Endothelial cell of umbilical vein (primary cell): ENCODE measurements around the gene FBXW4. TPM values are rescaled to one million over a fixed set of nuclear protein-coding genes. Genes with fewer than 3 reads are reported as not detected.

Experiments
- BruUV-seq: library from RNA; stranded (reverse); fragments of 400-500 nt; replicated peaks from 2 replicates; lab custom pipeline; 2021; lab: Mats Ljungman, UMichigan
- CTCF ChIA-PET: fragments of 300-600, 350-600 bp; sonication (Branson Sonifier 250); formaldehyde crosslinking; loops from one replicate; lab custom pipeline; 2021; ENCODE audit warnings: antibody characterized with exemption, inconsistent platforms; lab: Charles Lee
- POLR2A ChIA-PET: fragments of 300-600, 350-600 bp; sonication (Branson Sonifier 250); formaldehyde crosslinking; loops from one replicate; lab custom pipeline; 2021; ENCODE audit warnings: antibody characterized with exemption, inconsistent platforms; lab: Charles Lee
- DNase-seq: peaks from one replicate; pipeline ENCODE4 v3.0.0-alpha.2; 2011; ENCODE audit warnings: low read depth, low spot score
- FAIRE-seq: peaks from 2 replicates; lab custom pipeline; 2011; peaks lifted over from hg19 to GRCh38; lab: Jason Lieb, UNC
- H2AFZ ChIP-seq: 2 replicates; pipeline ENCODE4 v1.6.0; 2012; ENCODE audit warnings: low read depth, low read length, control low read depth, inconsistent platforms
- H3K27ac ChIP-seq: 2 replicates; pipeline ENCODE4 v1.5.1; 2011; ENCODE audit warnings: low read depth, mild to moderate bottlenecking, control low read depth, low read length, moderate library complexity; ENCODE audit not compliant: insufficient read depth
- H3K27me3 ChIP-seq, 2 experiments: 2 replicates each; pipeline versions ENCODE4 v1.6.0 to v1.6.1; 2011; ENCODE audit warnings: low read length in 2 of 2, mixed read lengths in 1 of 2; ENCODE audit not compliant: control insufficient read depth in 2 of 2, insufficient read depth in 2 of 2
- H3K36me3 ChIP-seq, 2 experiments: 2 replicates in 1 of 2; 3 replicates in 1 of 2; pipeline ENCODE4 v1.5.1; 2011; ENCODE audit warnings: low read length in 2 of 2, mild to moderate bottlenecking in 1 of 2, moderate library complexity in 1 of 2; ENCODE audit not compliant: control insufficient read depth in 2 of 2, insufficient read depth in 2 of 2; ENCODE audit errors: extremely low read depth in 1 of 2
- H3K4me1 ChIP-seq: 3 replicates; pipeline ENCODE4 v1.5.1; 2011; ENCODE audit warnings: mild to moderate bottlenecking, low read length; ENCODE audit not compliant: control insufficient read depth, insufficient read depth; ENCODE audit errors: extremely low read depth
- H3K4me2 ChIP-seq: 2 replicates; pipeline ENCODE4 v1.6.1; 2011; ENCODE audit warnings: low read length, control low read depth, mixed read lengths; ENCODE audit not compliant: insufficient read depth
- H3K4me3 ChIP-seq, 3 experiments: fragments of 200-600 bp in 1 of 3; sonication (generic), shearing (Covaris generic) in 1 of 3; replicated peaks in 1 of 3; 2 replicates each; pipeline ENCODE4 v1.5.1; 2011 to 2016; ENCODE audit warnings: control low read depth in 3 of 3, low read length in 3 of 3, mild to moderate bottlenecking in 2 of 3, inconsistent platforms in 1 of 3, low read depth in 1 of 3, moderate library complexity in 1 of 3; ENCODE audit not compliant: insufficient read depth in 1 of 3
- H3K79me2 ChIP-seq: 2 replicates; pipeline ENCODE4 v1.6.0; 2012; ENCODE audit warnings: low read length, inconsistent platforms; ENCODE audit not compliant: control insufficient read depth, insufficient read depth
- H3K9ac ChIP-seq: replicated peaks from 2 replicates; pipeline ENCODE3; 2011; ENCODE audit warnings: low read length, control low read depth; ENCODE audit not compliant: insufficient read depth; ENCODE audit errors: extremely low read depth
- H3K9me1 ChIP-seq: replicated peaks from 3 replicates; pipeline ENCODE4 v1.6.0; 2011; ENCODE audit warnings: mild to moderate bottlenecking, low read length; ENCODE audit not compliant: control insufficient read depth, insufficient read depth; ENCODE audit errors: extremely low read depth
- H3K9me3 ChIP-seq: replicated peaks from 2 replicates; pipeline ENCODE4 v1.5.1; 2012; ENCODE audit warnings: low read length, inconsistent platforms; ENCODE audit not compliant: control insufficient read depth, insufficient read depth
- H4K20me1 ChIP-seq: replicated peaks from 2 replicates; pipeline ENCODE3; 2011; ENCODE audit warnings: mild to moderate bottlenecking, low read length; ENCODE audit not compliant: control insufficient read depth, insufficient read depth; ENCODE audit errors: extremely low read depth
- FOS ChIP-seq: IDR thresholded peaks from 2 replicates; pipeline ENCODE4 v1.6.1; 2011; ENCODE audit warnings: mild to moderate bottlenecking, low read length, moderate library complexity, borderline replicate concordance; ENCODE audit not compliant: insufficient read depth
- JUN ChIP-seq: IDR thresholded peaks from 2 replicates; pipeline ENCODE4 v1.6.1; 2011; ENCODE audit warnings: borderline replicate concordance, low read depth; ENCODE audit not compliant: insufficient read length, insufficient read depth
- MYC ChIP-seq: IDR thresholded peaks from one replicate; pipeline ENCODE4 v1.6.1; 2011; ENCODE audit warnings: mild to moderate bottlenecking, low read depth, low read length
- POLR2A ChIP-seq: IDR thresholded peaks from 2 replicates; pipeline ENCODE4 v1.6.1; 2012; ENCODE audit warnings: low read depth, mild to moderate bottlenecking, control low read depth, low read length
- dilution Hi-C: fragments of 300-500 bp; cut with MboI; formaldehyde crosslinking; loops from one replicate; pipeline ENCODE4 v1.15.0; 2019; ENCODE audit warnings: low sequenced_read_pairs; ENCODE audit not compliant: extremely low pct_ligation_motif_present
- intact Hi-C: fragments of 100-400 bp; cut with micrococcal nuclease; formaldehyde crosslinking; loops from one replicate; pipeline ENCODE4 v1.10.0; 2022
- polyA plus RNA-seq, 4 experiments: library from polyadenylated mRNA; depleted of rRNA in 3 of 4; stranded (reverse) in 3 of 4; unstranded in 1 of 4; fragments of >200 nt; gene quantifications; 2 replicates each; pipeline versions ENCODE4 v1.2.1 to v1.2.3, GENCODE V29; 2011 to 2012; ENCODE audit warnings: missing spikeins in 1 of 4
- total RNA-seq: library from RNA; stranded (reverse); gene quantifications from 2 replicates; pipeline ENCODE4 v1.2.3, GENCODE V29; 2021
- TF ChIP-seq, protein P1 (sequence below), 2 donors: IDR thresholded peaks; 1 replicate in 1 of 2; 2 replicates in 1 of 2; pipeline ENCODE4 v1.5.1; 2011; ENCODE audit warnings: low read length in 2 of 2, mild to moderate bottlenecking in 2 of 2, moderate library complexity in 2 of 2, control low read depth in 1 of 2, inconsistent platforms in 1 of 2, low read depth in 1 of 2; ENCODE audit not compliant: insufficient read depth in 1 of 2; ENCODE audit errors: extremely low read depth in 1 of 2
- TF ChIP-seq, protein P2 (sequence below): IDR thresholded peaks from 2 replicates; pipeline ENCODE4 v1.6.1; 2011; ENCODE audit not compliant: insufficient read depth, insufficient read length

FBXW4 gene
- total and polyA plus RNA-seq, 2 donors (not counting 3 experiments of a cell fraction or from before 2014, with no cell fraction given): 20.8 to 21.1 TPM

DNA sequence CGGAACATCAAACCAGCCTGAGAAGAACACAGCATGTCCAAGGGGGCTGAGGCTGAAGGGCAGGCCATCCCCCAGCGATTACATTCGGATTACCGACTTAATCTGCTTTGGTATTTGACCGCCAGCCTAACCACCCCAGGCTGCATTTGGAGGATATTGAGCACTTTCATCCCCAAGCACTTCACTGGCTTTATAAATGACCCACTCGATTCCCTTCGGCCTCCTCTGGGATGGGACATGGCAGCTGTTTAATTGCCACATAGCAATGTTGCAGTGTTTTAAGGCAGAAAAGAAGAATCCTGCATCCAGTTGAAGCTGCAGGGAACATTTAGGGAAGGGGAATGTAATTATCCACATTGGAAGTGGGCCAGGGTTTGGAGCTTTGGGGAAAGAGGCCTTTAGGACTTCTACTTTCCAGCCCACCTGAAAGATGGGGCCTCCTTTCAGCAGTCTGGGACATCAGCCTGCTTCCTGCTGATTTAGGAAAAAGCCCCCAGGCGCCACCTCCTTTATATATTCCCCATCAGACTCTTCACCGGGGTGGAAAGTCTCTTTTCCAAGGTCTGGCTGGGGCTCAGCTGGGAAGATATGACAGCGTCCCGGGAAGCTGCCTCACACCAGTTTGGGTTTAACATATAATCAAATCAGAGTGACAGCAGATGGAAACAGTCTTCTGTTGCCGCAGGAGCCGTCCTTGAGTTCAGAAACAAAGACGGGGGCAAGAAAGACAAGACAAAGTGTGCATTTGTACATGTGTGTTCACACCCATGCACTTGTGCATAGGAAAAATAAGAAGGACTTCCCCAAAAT is 97.7 kb downstream of the FBXW4 start:
- H3K27ac ChIP-seq: no peak overlapping the region
- POLR2A ChIA-PET: no interaction called here
- no peaks in the 10 kb centered on the region for H3K27me3 ChIP-seq
- H3K9ac ChIP-seq: no peak overlapping the region
- CTCF ChIA-PET: interaction anchor here (1.2 to 3.2 kb wide), 3 partner anchors 9 to 184 kb away, joined by 3 to 10 read pairs (median 4); partner anchors contain the start of genes DPCD and POLL
- H3K4me1 ChIP-seq: no peaks in the 10 kb centered on the region
- dilution Hi-C loops (no loop called here), intact Hi-C loops (no loop called here)
- H3K4me2 ChIP-seq: no peak overlapping the region
- FAIRE-seq (no peak), DNase-seq (no peak)
- TF ChIP-seq POLR2A (no peak), JUN (no peak)
- no peak overlapping the region for H2AFZ ChIP-seq
- no peaks in the 10 kb centered on the region for H3K9me1 ChIP-seq
- no peaks in the 10 kb centered on the region for H3K9me3 ChIP-seq
- no peaks in the 10 kb centered on the region for H3K36me3 ChIP-seq
- H3K4me3 ChIP-seq: no peak overlapping the region
- H4K20me1 ChIP-seq: no peaks in the 10 kb centered on the region
- H3K79me2 ChIP-seq: no peaks in the 10 kb centered on the region
- no TSS peak for BruUV-seq

DNA sequence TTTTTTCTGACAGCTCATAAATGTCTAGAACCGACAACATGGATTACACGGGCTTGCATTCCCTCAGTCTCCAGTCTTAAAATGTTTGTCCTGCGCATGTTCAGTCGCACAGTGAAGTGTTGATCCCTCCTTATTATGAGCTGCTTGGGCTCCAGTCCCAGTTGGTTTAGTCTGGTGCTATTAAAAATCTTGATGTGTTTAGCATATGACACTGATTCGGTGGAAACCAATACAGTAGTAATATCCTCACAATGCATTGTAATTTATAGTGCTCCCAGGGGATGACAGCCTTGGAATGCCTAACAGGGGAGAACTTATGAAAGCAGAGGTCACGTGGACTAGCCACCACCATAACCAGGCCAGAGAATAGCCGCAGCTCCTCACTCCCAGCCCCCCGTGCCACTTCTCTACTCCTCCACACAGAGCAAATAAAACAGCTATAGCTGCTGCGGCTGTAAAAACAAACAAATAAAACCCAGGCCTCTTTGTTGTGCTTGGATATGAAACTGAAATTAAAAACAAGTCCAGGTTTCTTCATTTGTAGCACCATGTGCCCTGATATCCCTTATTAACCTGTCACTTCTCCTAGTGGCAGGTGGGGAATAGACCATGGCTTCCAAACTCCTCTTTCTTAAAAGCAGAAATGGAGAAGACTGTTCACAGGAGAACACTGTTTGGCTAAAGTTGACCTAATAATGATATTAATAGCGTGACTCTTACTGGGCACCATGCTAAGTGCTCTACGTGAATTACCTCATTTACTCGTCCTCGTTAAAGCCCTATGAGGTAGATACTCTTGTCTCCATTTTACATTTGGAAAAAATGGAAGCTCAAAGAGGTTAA is 99.2 kb downstream of the FBXW4 start:
- H2AFZ ChIP-seq: no peak overlapping the region
- H3K79me2 ChIP-seq: no peaks in the 10 kb centered on the region
- H3K4me2 ChIP-seq: no peak overlapping the region
- H3K36me3 ChIP-seq: no peaks in the 10 kb centered on the region
- H4K20me1 ChIP-seq: no peaks in the 10 kb centered on the region
- dilution Hi-C loops: no loop called here
- intact Hi-C loops: no loop called here
- POLR2A ChIA-PET: no interaction called here
- BruUV-seq: no TSS peak
- no peaks in the 10 kb centered on the region for H3K9me1 ChIP-seq
- no peak overlapping the region for H3K27ac ChIP-seq
- no peak overlapping the region for H3K9ac ChIP-seq
- CTCF ChIA-PET: interaction anchor here (1.0 to 3.2 kb wide), 4 partner anchors 13 to 185 kb away, joined by 3 to 10 read pairs (median 4); no protein-coding TSS in a partner anchor
- TF ChIP-seq, protein P1, sequence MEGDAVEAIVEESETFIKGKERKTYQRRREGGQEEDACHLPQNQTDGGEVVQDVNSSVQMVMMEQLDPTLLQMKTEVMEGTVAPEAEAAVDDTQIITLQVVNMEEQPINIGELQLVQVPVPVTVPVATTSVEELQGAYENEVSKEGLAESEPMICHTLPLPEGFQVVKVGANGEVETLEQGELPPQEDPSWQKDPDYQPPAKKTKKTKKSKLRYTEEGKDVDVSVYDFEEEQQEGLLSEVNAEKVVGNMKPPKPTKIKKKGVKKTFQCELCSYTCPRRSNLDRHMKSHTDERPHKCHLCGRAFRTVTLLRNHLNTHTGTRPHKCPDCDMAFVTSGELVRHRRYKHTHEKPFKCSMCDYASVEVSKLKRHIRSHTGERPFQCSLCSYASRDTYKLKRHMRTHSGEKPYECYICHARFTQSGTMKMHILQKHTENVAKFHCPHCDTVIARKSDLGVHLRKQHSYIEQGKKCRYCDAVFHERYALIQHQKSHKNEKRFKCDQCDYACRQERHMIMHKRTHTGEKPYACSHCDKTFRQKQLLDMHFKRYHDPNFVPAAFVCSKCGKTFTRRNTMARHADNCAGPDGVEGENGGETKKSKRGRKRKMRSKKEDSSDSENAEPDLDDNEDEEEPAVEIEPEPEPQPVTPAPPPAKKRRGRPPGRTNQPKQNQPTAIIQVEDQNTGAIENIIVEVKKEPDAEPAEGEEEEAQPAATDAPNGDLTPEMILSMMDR (IDR thresholded peaks at IDR 0.05; ENCODE audit: extremely low read depth in 1 of 2, insufficient read depth in 1 of 2, low read depth in 1 of 2, low read length in 2 of 2): no peak
- TF ChIP-seq MYC: no peak
- TF ChIP-seq, protein P2, sequence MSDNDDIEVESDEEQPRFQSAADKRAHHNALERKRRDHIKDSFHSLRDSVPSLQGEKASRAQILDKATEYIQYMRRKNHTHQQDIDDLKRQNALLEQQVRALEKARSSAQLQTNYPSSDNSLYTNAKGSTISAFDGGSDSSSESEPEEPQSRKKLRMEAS: no peak
- TF ChIP-seq FOS: no peak
- no peaks in the 10 kb centered on the region for H3K9me3 ChIP-seq
- FAIRE-seq (no peak), DNase-seq (no peak)
- H3K27me3 ChIP-seq: no peaks in the 10 kb centered on the region
- H3K4me1 ChIP-seq: no peaks in the 10 kb centered on the region
- H3K4me3 ChIP-seq: no peak overlapping the region
